MCF 10A (cell line): ENCODE data around the gene FBXO38. TPM values are rescaled to one million over a fixed set of nuclear protein-coding genes. Genes with fewer than 3 reads are reported as not detected.

Experiments
- BruUV-seq: library from RNA; stranded (reverse); fragments of 400-500 nt; replicated peaks from 2 replicates; lab custom pipeline; 2021; lab: Mats Ljungman, UMichigan
- CTCF ChIA-PET: fragments of 300-600 bp; sonication (Branson Sonifier 250); formaldehyde crosslinking; extraction: SDS; loops from one replicate; lab custom pipeline; 2021; ENCODE audit warnings: antibody characterized with exemption, inconsistent platforms; lab: Yijun Ruan, JAX
- POLR2A ChIA-PET: fragments of 300-600, 350-650 bp; sonication (Branson Sonifier 250); formaldehyde crosslinking; extraction: SDS; loops from one replicate; lab custom pipeline; 2020; ENCODE audit warnings: antibody characterized with exemption, inconsistent platforms; lab: Yijun Ruan, JAX
- DNase-seq: peaks from one replicate; pipeline ENCODE4 v3.0.0-alpha.2; 2018; ENCODE audit not compliant: unreplicated experiment
- H3K27ac Mint-ChIP-seq: one replicate; pipeline ENCODE4 v1.8.0; 2022; ENCODE audit warnings: mild to moderate bottlenecking, low read depth, mixed read lengths; ENCODE audit not compliant: unreplicated experiment
- H3K27me3 Mint-ChIP-seq: one replicate; pipeline ENCODE4 v1.8.0; 2022; ENCODE audit warnings: mixed read lengths; ENCODE audit not compliant: insufficient read depth, unreplicated experiment
- H3K36me3 Mint-ChIP-seq: one replicate; pipeline ENCODE4 v1.8.0; 2022; ENCODE audit warnings: mild to moderate bottlenecking, moderate library complexity, mixed read lengths; ENCODE audit not compliant: insufficient read depth, unreplicated experiment
- H3K4me1 Mint-ChIP-seq: one replicate; pipeline ENCODE4 v1.8.0; 2022; ENCODE audit warnings: mixed read lengths; ENCODE audit not compliant: insufficient read depth, unreplicated experiment
- H3K4me3 Mint-ChIP-seq: one replicate; pipeline ENCODE4 v1.8.0; 2022; ENCODE audit warnings: mild to moderate bottlenecking, moderate library complexity, mixed read lengths; ENCODE audit not compliant: unreplicated experiment
- H3K9me3 Mint-ChIP-seq: one replicate; pipeline ENCODE4 v1.8.0; 2022; ENCODE audit warnings: mixed read lengths; ENCODE audit not compliant: unreplicated experiment
- CTCF ChIP-seq: fragments of 200-600 bp; IDR thresholded peaks from one replicate; pipeline ENCODE4 v1.8.0; 2022; ENCODE audit warnings: antibody characterized with exemption, mild to moderate bottlenecking; ENCODE audit not compliant: unreplicated experiment
- intact Hi-C: fragments of 100-400 bp; cut with micrococcal nuclease; formaldehyde crosslinking; loops from 2 replicates; pipeline ENCODE4 v1.14.1; 2022
- total RNA-seq: library from RNA; stranded (reverse); gene quantifications from 2 replicates; pipeline ENCODE4 v1.2.3, GENCODE V29; 2022

The FBXO38 gene
- total RNA-seq, 1 experiment from 2014 or later: 54.4 TPM

- Mint-ChIP-seq H3K4me3 (no peak overlapping the region), H3K9me3 (no peaks in the 10 kb centered on the region), H3K27ac (no peak overlapping the region), H3K4me1 (no peaks in the 10 kb centered on the region), H3K27me3 (peaks cover 25% of the 10 kb centered on the region), H3K36me3 (peaks cover 6% of the 10 kb centered on the region)
- no peak for DNase-seq
- TF ChIP-seq CTCF: no peak
- ChIA-PET CTCF (interaction anchor here (0.6 to 18.8 kb wide), 3 partner anchors 12 to 277 kb away, joined by 3 to 924 read pairs (median 17); no protein-coding TSS in a partner anchor), POLR2A (no interaction called here)
- no TSS peak for BruUV-seq
- intact Hi-C loops: no loop called here
Observed at GRCh38 chr5:148455185-148455584, 71.4 kb downstream of the FBXO38 start.

- no peak overlapping the region for H3K4me3 Mint-ChIP-seq
- BruUV-seq: no TSS peak
- CTCF ChIA-PET: interaction anchor here (0.7 to 18.8 kb wide), 5 partner anchors 8 to 871 kb away, joined by 3 to 924 read pairs (median 4); no protein-coding TSS in a partner anchor
- peak; percentile 52 for TF ChIP-seq CTCF
- POLR2A ChIA-PET: interaction anchor here (0.6 to 1.0 kb wide), 3 partner anchors 28 to 274 kb away, joined by 3 to 4 read pairs (median 3); no protein-coding TSS in a partner anchor
- no peaks in the 10 kb centered on the region for H3K4me1 Mint-ChIP-seq
- peaks cover 45% of the 10 kb centered on the region for H3K27me3 Mint-ChIP-seq
- H3K9me3 Mint-ChIP-seq: no peaks in the 10 kb centered on the region
- H3K36me3 Mint-ChIP-seq: peaks cover 6% of the 10 kb centered on the region
- H3K27ac Mint-ChIP-seq: no peak overlapping the region
- intact Hi-C loops: loop anchor here (1.0 kb wide), 1 partner anchor 278 kb away; no protein-coding TSS in a partner anchor
- peak; percentile 60 for DNase-seq
Observed at GRCh38 chr5:148457183-148457620, 73.4 kb downstream of the FBXO38 start.

GRCh38 chr5:148458036-148458888 is 74.5 kb downstream of the FBXO38 start:
- CTCF ChIA-PET: interaction anchor here (0.9 to 2.8 kb wide), 7 partner anchors 10 to 289 kb away, joined by 3 to 10 read pairs (median 4); no protein-coding TSS in a partner anchor
- Mint-ChIP-seq H3K9me3 (no peaks in the 10 kb centered on the region), H3K4me1 (no peaks in the 10 kb centered on the region), H3K4me3 (no peak overlapping the region), H3K27me3 (peaks cover 50% of the 10 kb centered on the region), H3K27ac (no peak overlapping the region), H3K36me3 (peaks cover 6% of the 10 kb centered on the region)
- intact Hi-C loops: no loop called here
- BruUV-seq: no TSS peak
- no peak for DNase-seq
- TF ChIP-seq CTCF: no peak
- POLR2A ChIA-PET: interaction anchor here (0.8 kb wide), 1 partner anchor 272 kb away, joined by 3 read pairs; no protein-coding TSS in a partner anchor

GRCh38 chr5:148459669-148460068 is 75.9 kb downstream of the FBXO38 start:
- ChIA-PET POLR2A (no interaction called here), CTCF (interaction anchor here (0.6 to 2.8 kb wide), 5 partner anchors 8 to 1910 kb away, joined by 3 to 10 read pairs (median 4); no protein-coding TSS in a partner anchor)
- DNase-seq: no peak
- peaks cover 6% of the 10 kb centered on the region for H3K36me3 Mint-ChIP-seq
- no peak overlapping the region for H3K27ac Mint-ChIP-seq
- no TSS peak for BruUV-seq
- H3K9me3 Mint-ChIP-seq: no peaks in the 10 kb centered on the region
- intact Hi-C loops: no loop called here
- peaks cover 50% of the 10 kb centered on the region for H3K27me3 Mint-ChIP-seq
- H3K4me3 Mint-ChIP-seq: no peak overlapping the region
- no peak for TF ChIP-seq CTCF
- H3K4me1 Mint-ChIP-seq: no peaks in the 10 kb centered on the region
